ENCODE data around the gene OR2V1.
"Not testable (repeated sequence)": the region's sequence is repeated elsewhere in the genome, so short reads cannot be mapped to it uniquely, and the experiment has no call there.

Gene OR2V1, protein sequence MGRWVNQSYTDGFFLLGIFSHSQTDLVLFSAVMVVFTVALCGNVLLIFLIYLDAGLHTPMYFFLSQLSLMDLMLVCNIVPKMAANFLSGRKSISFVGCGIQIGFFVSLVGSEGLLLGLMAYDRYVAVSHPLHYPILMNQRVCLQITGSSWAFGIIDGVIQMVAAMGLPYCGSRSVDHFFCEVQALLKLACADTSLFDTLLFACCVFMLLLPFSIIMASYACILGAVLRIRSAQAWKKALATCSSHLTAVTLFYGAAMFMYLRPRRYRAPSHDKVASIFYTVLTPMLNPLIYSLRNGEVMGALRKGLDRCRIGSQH

DNA sequence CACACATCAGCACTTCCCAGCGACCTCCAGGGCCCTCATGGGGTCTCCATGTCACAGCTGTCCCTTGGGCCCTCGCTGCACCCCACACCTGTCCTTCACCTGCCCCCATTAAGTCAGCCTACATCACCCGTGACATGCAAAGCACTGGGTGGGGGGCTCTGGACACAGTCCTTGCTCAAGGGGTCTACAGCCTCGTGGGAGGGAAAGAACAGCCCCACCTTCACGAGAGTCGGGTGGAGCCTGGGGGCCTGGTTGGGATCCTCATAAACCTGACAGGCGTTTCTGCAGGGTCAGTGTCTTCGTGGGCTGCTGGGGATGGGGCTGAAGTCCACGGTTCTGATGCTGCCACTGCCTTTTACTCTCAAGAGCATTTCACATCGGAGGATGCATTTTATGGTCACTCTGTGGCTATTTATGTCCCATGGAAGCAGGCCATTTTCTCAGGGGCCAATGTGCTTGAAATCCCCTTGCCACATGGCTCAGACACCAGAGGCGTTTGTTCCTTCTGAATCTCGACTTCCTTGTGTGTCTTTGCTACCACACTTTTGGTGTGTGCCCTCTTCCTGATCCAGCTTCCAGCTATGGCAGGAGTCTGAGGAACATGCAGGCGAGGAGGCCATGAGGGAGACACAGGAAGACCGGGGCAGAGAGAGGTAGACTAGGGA lies at the start of gene OR2V1:
Gene OR2V1 (minus strand): TSS at position 338 of the 665 bp plus-strand sequence. CDS start 5,865 bp downstream, outside the sequence.
- TF ChIP-seq, protein P1, sequence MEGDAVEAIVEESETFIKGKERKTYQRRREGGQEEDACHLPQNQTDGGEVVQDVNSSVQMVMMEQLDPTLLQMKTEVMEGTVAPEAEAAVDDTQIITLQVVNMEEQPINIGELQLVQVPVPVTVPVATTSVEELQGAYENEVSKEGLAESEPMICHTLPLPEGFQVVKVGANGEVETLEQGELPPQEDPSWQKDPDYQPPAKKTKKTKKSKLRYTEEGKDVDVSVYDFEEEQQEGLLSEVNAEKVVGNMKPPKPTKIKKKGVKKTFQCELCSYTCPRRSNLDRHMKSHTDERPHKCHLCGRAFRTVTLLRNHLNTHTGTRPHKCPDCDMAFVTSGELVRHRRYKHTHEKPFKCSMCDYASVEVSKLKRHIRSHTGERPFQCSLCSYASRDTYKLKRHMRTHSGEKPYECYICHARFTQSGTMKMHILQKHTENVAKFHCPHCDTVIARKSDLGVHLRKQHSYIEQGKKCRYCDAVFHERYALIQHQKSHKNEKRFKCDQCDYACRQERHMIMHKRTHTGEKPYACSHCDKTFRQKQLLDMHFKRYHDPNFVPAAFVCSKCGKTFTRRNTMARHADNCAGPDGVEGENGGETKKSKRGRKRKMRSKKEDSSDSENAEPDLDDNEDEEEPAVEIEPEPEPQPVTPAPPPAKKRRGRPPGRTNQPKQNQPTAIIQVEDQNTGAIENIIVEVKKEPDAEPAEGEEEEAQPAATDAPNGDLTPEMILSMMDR (IDR thresholded peaks at IDR 0.05; ENCODE audit: low read depth, low read length, missing control alignments) = no peak
- no peak within 1 kb of the TSS for H3K4me3 ChIP-seq (replicated peaks; ENCODE audit: low read depth, low read length)
- DNase-seq (ENCODE audit: extremely low read depth, low read depth) = no peak

DNA sequence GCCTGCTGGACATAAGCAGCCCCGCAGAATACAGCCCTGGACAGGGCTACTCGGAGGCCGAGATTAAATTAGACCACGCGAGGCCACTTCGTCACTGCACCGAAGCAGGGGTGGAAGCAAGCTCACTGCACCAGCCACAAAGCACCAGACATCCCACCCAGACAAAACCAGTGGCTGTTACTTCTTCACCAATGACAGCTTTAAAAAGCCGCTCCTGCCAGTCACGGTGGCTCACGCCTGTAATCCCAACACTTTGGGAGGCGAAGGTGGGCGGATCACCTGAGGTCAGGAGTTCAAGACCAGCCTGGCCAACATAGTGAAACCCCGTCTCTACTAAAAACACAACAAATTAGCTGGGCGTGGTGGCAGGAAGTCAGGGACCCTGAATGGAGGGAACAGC lies 46.6 kb upstream of the OR2V1 start:
- DNase-seq (ENCODE audit: extremely low read depth, low read depth) = not testable (repeated sequence)

DNA sequence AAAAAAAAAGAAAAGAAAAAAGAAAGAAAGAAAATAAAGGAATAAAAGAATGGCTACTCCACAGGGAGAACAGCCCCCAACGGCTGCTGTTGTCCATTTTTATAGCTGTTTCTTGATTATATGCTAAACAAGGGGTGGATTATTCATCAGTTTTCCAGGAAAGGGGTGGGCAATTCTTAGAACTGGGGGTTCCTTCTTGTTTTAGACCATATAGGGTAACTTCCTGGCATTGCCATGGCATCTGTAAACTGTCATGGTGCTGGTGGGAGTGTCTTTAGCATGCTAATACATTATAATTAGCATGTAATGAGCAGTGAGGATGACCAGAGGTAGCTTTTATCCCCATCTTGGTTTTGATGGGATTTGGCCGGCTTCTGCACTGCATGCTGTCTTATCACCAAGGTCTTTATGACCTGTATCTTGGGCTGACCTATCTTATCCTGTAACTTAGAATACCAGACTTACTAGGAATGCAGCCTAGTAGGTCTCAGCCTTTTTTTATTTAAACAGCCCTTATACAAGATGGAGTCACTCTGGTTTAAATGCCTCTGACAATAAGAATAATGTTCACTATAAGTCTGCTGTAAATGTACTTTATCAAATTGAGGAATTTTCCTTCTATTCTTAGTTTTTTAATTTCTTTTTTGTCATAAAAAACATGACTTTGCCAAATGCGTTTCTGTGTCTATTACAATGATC lies 45.4 kb upstream of the OR2V1 start:
- DNase-seq (ENCODE audit: extremely low read depth, low read depth) = no peak
- no peak overlapping the region for H3K4me3 ChIP-seq (replicated peaks; ENCODE audit: low read depth, low read length)
- TF ChIP-seq, protein P1 (IDR thresholded peaks at IDR 0.05; ENCODE audit: low read depth, low read length, missing control alignments) = no peak

More for the DNA sequence above, 46.6 kb upstream of the OR2V1 start:
- not testable (repeated sequence) for H3K4me3 ChIP-seq (replicated peaks; ENCODE audit: low read depth, low read length)

DNA sequence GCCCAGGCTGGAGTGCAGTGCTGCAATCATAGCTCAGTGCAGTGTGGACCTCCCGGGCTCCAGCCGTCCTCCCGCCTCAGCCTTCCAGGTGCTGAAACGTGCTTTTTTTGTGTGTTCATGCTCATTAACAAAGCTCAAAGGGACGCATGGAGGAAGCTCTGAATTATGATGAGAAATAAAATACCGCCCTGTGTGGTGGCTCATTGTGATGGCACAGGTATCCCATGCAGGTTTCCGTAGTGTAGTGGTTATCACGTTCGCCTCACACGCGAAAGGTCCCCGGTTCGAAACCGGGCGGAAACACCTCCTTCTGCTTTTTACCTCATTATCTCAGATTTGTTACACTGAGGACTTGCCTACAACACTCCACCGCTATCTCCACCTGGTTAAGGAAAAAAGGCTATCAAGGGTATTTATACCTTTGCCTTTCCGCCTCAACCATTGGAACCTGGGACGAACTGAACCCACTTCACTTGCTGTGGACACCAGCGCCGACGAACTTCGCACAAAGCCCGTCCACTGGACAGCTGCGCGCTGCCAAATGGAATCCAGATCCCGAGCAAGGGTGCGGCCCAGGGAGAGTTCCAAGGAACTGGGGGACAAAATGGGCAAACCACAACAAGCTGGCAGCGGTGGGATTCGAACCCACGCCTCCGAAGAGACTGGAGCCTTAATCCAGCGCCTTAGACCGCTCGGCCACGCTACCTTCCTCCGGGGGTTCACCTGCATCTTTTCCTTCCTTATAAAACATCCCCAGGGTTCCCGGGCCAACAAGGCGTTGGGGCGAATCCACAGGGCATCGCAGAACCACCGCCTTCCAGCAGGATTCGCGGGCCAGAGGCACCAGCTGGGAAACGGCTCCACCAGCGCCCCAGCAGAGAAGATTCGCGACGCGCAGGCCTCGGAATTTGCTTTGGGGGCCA lies 42.7 kb upstream of the OR2V1 start:
- peak; percentile 80 for DNase-seq (ENCODE audit: extremely low read depth, low read depth)
- H3K4me3 ChIP-seq (replicated peaks; ENCODE audit: low read depth, low read length) = peak overlapping the region; percentile 34
- TF ChIP-seq, protein P1 (IDR thresholded peaks at IDR 0.05; ENCODE audit: low read depth, low read length, missing control alignments) = peak; percentile 2

DNA sequence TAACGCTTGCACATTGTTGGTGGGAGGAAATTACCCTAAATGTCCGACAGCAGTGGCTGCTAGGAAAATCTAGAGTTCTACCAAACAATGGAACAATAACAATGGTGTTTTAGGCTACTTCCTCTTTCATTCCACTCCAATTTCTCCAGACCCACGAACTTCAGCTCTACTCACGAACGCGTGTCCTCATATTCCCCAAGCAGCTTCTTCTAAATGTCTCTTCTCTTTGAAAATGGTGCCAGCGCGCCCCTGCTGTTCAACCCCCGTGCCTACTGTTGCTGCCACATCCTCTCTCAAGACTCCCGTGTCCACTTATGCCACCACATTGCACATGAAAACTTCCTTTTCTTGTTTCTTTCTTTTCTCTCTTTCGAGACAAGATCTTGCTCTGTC lies 42.1 kb upstream of the OR2V1 start:
- TF ChIP-seq, protein P1 (IDR thresholded peaks at IDR 0.05; ENCODE audit: low read depth, low read length, missing control alignments) = peak; percentile 32
- no peak for DNase-seq (ENCODE audit: extremely low read depth, low read depth)
- peak overlapping the region; percentile 28 for H3K4me3 ChIP-seq (replicated peaks; ENCODE audit: low read depth, low read length)

DNA sequence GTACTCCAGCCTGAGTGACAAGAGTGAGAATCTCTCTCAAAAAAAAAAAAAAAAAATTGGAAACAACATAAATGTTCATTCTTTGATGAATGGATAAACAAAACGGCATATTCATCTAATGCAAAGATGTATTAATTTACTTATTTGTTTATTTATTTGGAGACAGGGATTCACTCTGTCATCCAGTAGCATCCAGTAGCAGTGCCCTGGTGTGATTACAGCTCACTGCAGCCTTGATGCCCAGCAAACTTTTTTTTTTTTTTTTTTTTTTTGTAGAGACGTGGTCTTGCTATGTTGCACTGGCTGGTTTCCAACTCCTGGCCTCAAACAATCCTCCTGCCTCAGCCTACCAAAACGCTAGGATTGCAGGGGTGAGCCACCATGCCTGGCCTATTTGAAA lies 40.8 kb upstream of the OR2V1 start:
- H3K4me3 ChIP-seq (replicated peaks; ENCODE audit: low read depth, low read length) = no peak overlapping the region
- no peak for DNase-seq (ENCODE audit: extremely low read depth, low read depth)
- TF ChIP-seq, protein P1 (IDR thresholded peaks at IDR 0.05; ENCODE audit: low read depth, low read length, missing control alignments) = no peak

Measured in HFF-Myc (cell line).